CD4-positive, alpha-beta T cell treated with Interleukin-6 at 100 ng/mL for 8 hours (primary cell): ENCODE results near the gene ACIN1.
A peak's percentile ranks its signal among the peaks of the same experiment; 100 is the strongest.

ENCODE experiments used
- DNase-seq: peaks from one replicate; pipeline ENCODE4 v3.0.0-alpha.2; 2020; ENCODE audit warnings: mixed read lengths, low spot score

Gene ACIN1

GRCh38 chr14:23056956-23057756 lies 37.8 kb downstream of the ACIN1 start, which contains the start of gene CDH24:
Gene CDH24 (minus strand): TSS chr14:23057520. CDS start chr14:23055733, 1,787 bp downstream.
- DNase-seq, result peak; percentile 59

- DNase-seq, result peak; percentile 68
Observed at GRCh38 chr14:23056145-23056955, 38.6 kb downstream of the ACIN1 start.

- no peak for DNase-seq
Observed at GRCh38 chr14:23055621-23056144, 39.3 kb downstream of the ACIN1 start.

- no peak for DNase-seq
Observed at GRCh38 chr14:23055147-23055550, 39.8 kb downstream of the ACIN1 start.

- no peak for DNase-seq
Observed at GRCh38 chr14:23054000-23054811, 40.7 kb downstream of the ACIN1 start.

GRCh38 chr14:23053426-23053825 lies 41.5 kb downstream of the ACIN1 start:
- no peak for DNase-seq

- no peak for DNase-seq
Observed at GRCh38 chr14:23052671-23053070, 42.3 kb downstream of the ACIN1 start.

- no peak for DNase-seq
Observed at GRCh38 chr14:23052182-23052623, 42.7 kb downstream of the ACIN1 start.

- DNase-seq, result no peak
Observed at GRCh38 chr14:23051141-23052057, 43.5 kb downstream of the ACIN1 start.

GRCh38 chr14:23049011-23049410 lies 45.9 kb downstream of the ACIN1 start:
- DNase-seq, result no peak

GRCh38 chr14:23047751-23048693 lies 46.9 kb downstream of the ACIN1 start:
- no peak for DNase-seq

GRCh38 chr14:23047034-23047634 lies 47.8 kb downstream of the ACIN1 start:
- DNase-seq, result no peak

GRCh38 chr14:23045419-23046357 lies 49.2 kb downstream of the ACIN1 start:
- no peak for DNase-seq

- no peak for DNase-seq
Observed at GRCh38 chr14:23044840-23045239, 50.1 kb downstream of the ACIN1 start.

- DNase-seq, result no peak
Observed at GRCh38 chr14:23043754-23044153, 51.2 kb downstream of the ACIN1 start.

- no peak for DNase-seq
Observed at GRCh38 chr14:23043145-23043544, 51.8 kb downstream of the ACIN1 start.

- no peak for DNase-seq
Observed at GRCh38 chr14:23042162-23042965, 52.6 kb downstream of the ACIN1 start, which contains the start of gene PSMB11. Gene PSMB11 (plus strand): TSS chr14:23042212. CDS start chr14:23042226, 14 bp downstream.
